H1 (cell line): ENCODE results near the gene ABHD4.

Source experiments
- CREB1 ChIP-seq: IDR thresholded peaks from 2 replicates; pipeline ENCODE4 v1.6.1; 2012; ENCODE audit warnings: inconsistent platforms
- CTCF ChIP-seq, 3 experiments: IDR thresholded peaks; 1 replicate in 2 of 3; 2 replicates in 1 of 3; pipeline versions ENCODE4 v1.5.1 to v1.6.1; 2011; ENCODE audit warnings: low read length in 3 of 3, mild to moderate bottlenecking in 3 of 3, inconsistent platforms in 2 of 3, low read depth in 1 of 3, moderate library complexity in 1 of 3; ENCODE audit not compliant: insufficient read depth in 1 of 3; ENCODE audit errors: control extremely low read depth in 1 of 3
- EGR1 ChIP-seq: IDR thresholded peaks from 2 replicates; pipeline ENCODE4 v1.6.1; 2011; ENCODE audit warnings: low read depth, low read length, borderline replicate concordance
- EP300 ChIP-seq, 2 experiments: IDR thresholded peaks; 1 replicate in 1 of 2; 2 replicates in 1 of 2; pipeline ENCODE4 v1.6.1; 2011 to 2012; ENCODE audit warnings: low read depth in 2 of 2, low read length in 2 of 2, mild to moderate bottlenecking in 2 of 2, borderline replicate concordance in 1 of 2, inconsistent platforms in 1 of 2, moderate library complexity in 1 of 2
- EZH2 ChIP-seq: fragments of 200-600 bp; sonication (generic); IDR thresholded peaks from 2 replicates; pipeline ENCODE4 v1.7.1; 2012; ENCODE audit warnings: low read depth, mild to moderate bottlenecking, moderate library complexity, low read length, inconsistent platforms; ENCODE audit not compliant: severe bottlenecking
- GTF2F1 ChIP-seq: IDR thresholded peaks from 2 replicates; pipeline ENCODE4 v1.6.1; 2012; ENCODE audit warnings: low read depth, low read length, improper control_type of control experiment, borderline replicate concordance
- POLR2A ChIP-seq, 2 experiments: IDR thresholded peaks; 1 replicate in 1 of 2; 2 replicates in 1 of 2; pipeline ENCODE4 v1.6.1; 2011; ENCODE audit warnings: low read depth in 2 of 2, low read length in 2 of 2, mild to moderate bottlenecking in 2 of 2; ENCODE audit errors: control extremely low read depth in 1 of 2
- POLR2AphosphoS5 ChIP-seq: IDR thresholded peaks from 2 replicates; pipeline ENCODE4 v1.6.1; 2011; ENCODE audit warnings: low read depth, low read length
- TEAD4 ChIP-seq: IDR thresholded peaks from 2 replicates; pipeline ENCODE4 v1.6.1; 2012; ENCODE audit warnings: low read depth, low read length, inconsistent platforms, mixed read lengths

DNA sequence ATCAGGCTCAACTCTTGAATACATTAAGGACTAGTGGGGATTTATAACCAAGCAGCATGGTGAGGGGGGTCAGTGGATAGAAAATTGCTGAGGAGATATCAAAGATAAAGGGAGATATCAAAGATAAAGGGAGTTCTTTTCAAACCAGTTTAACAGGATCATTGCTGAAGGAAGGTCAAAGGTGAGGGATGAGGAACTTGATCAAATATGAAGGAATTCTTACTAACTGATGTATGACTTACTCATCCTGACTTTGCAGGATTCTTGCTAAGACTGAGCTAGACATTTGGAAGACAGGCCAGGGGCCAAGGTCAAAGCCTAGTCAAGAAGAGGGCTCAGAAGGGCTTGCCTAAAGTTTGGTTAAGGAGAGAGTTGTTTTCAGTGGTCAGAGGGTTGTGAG is 4.8 kb downstream of the ABHD4 start:
- TF ChIP-seq CREB1 = no peak
- TF ChIP-seq CTCF (IDR thresholded peaks at IDR 0.05; ENCODE audit: control extremely low read depth in 1 of 3, insufficient read depth in 1 of 3, low read depth in 1 of 3, low read length in 3 of 3) = no peak
- no peak for TF ChIP-seq POLR2A (IDR thresholded peaks at IDR 0.05; ENCODE audit: control extremely low read depth in 1 of 2, low read depth in 2 of 2, low read length in 2 of 2)
- TF ChIP-seq POLR2AphosphoS5 = no peak
- TF ChIP-seq GTF2F1 = no peak
- TF ChIP-seq EZH2 = no peak
- TF ChIP-seq EGR1 = no peak
- no peak for TF ChIP-seq EP300 (IDR thresholded peaks at IDR 0.05; ENCODE audit: borderline replicate concordance in 1 of 2, low read depth in 2 of 2, low read length in 2 of 2)
- no peak for TF ChIP-seq TEAD4
